CD14-positive monocyte (primary cell): ENCODE measurements around the gene POLR2J2. TPM values are rescaled to one million over a fixed set of nuclear protein-coding genes. Genes with fewer than 3 reads are reported as not detected.
"Not testable (repeated sequence)": the region's sequence is repeated elsewhere in the genome, so short reads cannot be mapped to it uniquely, and the experiment has no call there.

ENCODE experiments used
- DNase-seq, 3 donors: peaks; one replicate each; pipeline ENCODE4 v3.0.0-alpha.2; 2011 to 2022
- H2AFZ ChIP-seq: 2 replicates; pipeline ENCODE4 v1.6.0; 2012; ENCODE audit warnings: mild to moderate bottlenecking, low read depth, low read length, inconsistent platforms; ENCODE audit not compliant: insufficient read depth, poor library complexity, severe bottlenecking
- H3K27ac ChIP-seq, 2 donors: 1 replicate in 1 of 2; 2 replicates in 1 of 2; pipeline ENCODE4 v1.5.1; 2012 to 2013; ENCODE audit warnings: low read length in 2 of 2, control low read depth in 1 of 2, inconsistent platforms in 1 of 2, low read depth in 1 of 2, mild to moderate bottlenecking in 1 of 2
- H3K27me3 ChIP-seq, 2 donors: one replicate each; pipeline versions ENCODE4 v1.6.0 to v1.6.1; 2011 to 2013; ENCODE audit warnings: low read length in 2 of 2; ENCODE audit not compliant: control insufficient read depth in 2 of 2, insufficient read depth in 2 of 2
- H3K36me3 ChIP-seq, 2 donors: replicated peaks in 1 of 2; 1 replicate in 1 of 2; 2 replicates in 1 of 2; pipeline versions ENCODE4 v1.5.1 to v1.6.1; 2012 to 2013; ENCODE audit warnings: low read length in 2 of 2, control low read depth in 1 of 2, inconsistent platforms in 1 of 2, mild to moderate bottlenecking in 1 of 2; ENCODE audit not compliant: insufficient read depth in 2 of 2, control insufficient read depth in 1 of 2
- H3K4me1 ChIP-seq, 2 donors: 1 replicate in 1 of 2; 2 replicates in 1 of 2; pipeline versions ENCODE4 v1.5.1 to v1.6.1; 2012 to 2013; ENCODE audit warnings: low read length in 2 of 2, control low read depth in 1 of 2, inconsistent platforms in 1 of 2, mild to moderate bottlenecking in 1 of 2, moderate library complexity in 1 of 2; ENCODE audit not compliant: insufficient read depth in 2 of 2, control insufficient read depth in 1 of 2
- H3K4me2 ChIP-seq: replicated peaks from 2 replicates; pipeline ENCODE3; 2012; ENCODE audit warnings: low read length, moderate library complexity, mild to moderate bottlenecking; ENCODE audit not compliant: poor library complexity, severe bottlenecking; ENCODE audit errors: extremely low read depth
- H3K4me3 ChIP-seq, 3 experiments: fragments of 200-600 bp in 1 of 3; sonication (generic) in 1 of 3; replicated peaks in 1 of 3; 1 replicate in 2 of 3; 2 replicates in 1 of 3; pipeline ENCODE4 v1.5.1; 2011 to 2013; ENCODE audit warnings: low read length in 3 of 3, mild to moderate bottlenecking in 3 of 3, control low read depth in 2 of 3, low read depth in 2 of 3, inconsistent platforms in 1 of 3, moderate library complexity in 1 of 3
- H3K79me2 ChIP-seq: 2 replicates; pipeline ENCODE4 v1.6.0; 2012; ENCODE audit warnings: mild to moderate bottlenecking, control low read depth, inconsistent platforms, low read length, moderate library complexity; ENCODE audit not compliant: insufficient read depth
- H3K9ac ChIP-seq: 2 replicates; pipeline ENCODE4 v1.6.0; 2017; ENCODE audit warnings: low read length, mild to moderate bottlenecking; ENCODE audit not compliant: insufficient read depth, poor library complexity, severe bottlenecking
- H3K9me3 ChIP-seq, 2 donors: replicated peaks in 1 of 2; 1 replicate in 1 of 2; 2 replicates in 1 of 2; pipeline versions ENCODE4 v1.5.1 to v1.6.1; 2012 to 2013; ENCODE audit warnings: low read length in 2 of 2, control low read depth in 1 of 2; ENCODE audit not compliant: control insufficient read depth in 1 of 2, insufficient read depth in 1 of 2
- H4K20me1 ChIP-seq: 2 replicates; pipeline ENCODE4 v1.6.0; 2012; ENCODE audit warnings: mild to moderate bottlenecking, low read length, control low read depth, moderate library complexity; ENCODE audit not compliant: insufficient read depth
- H3K27ac Mint-ChIP-seq, 7 donors: one replicate each; pipeline ENCODE4 v1.8.0; 2020; ENCODE audit warnings: mild to moderate bottlenecking in 7 of 7, mixed read lengths in 7 of 7, moderate library complexity in 6 of 7, inconsistent platforms in 2 of 7
- H3K27me3 Mint-ChIP-seq, 3 donors: one replicate each; pipeline ENCODE4 v1.8.0; 2021 to 2022; ENCODE audit warnings: low read depth in 3 of 3, mild to moderate bottlenecking in 3 of 3, mixed read lengths in 3 of 3, moderate library complexity in 3 of 3, inconsistent platforms in 1 of 3
- H3K36me3 Mint-ChIP-seq, 2 donors: one replicate each; pipeline ENCODE4 v1.8.0; 2020; ENCODE audit warnings: mixed read lengths in 2 of 2, inconsistent platforms in 1 of 2, mild to moderate bottlenecking in 1 of 2
- H3K4me1 Mint-ChIP-seq: one replicate; pipeline ENCODE4 v1.8.0; 2020; ENCODE audit warnings: mild to moderate bottlenecking, mixed read lengths
- H3K4me3 Mint-ChIP-seq, 2 donors: one replicate each; pipeline ENCODE4 v1.8.0; 2020; ENCODE audit warnings: mild to moderate bottlenecking in 2 of 2, mixed read lengths in 2 of 2, moderate library complexity in 1 of 2
- H3K9me3 Mint-ChIP-seq, 7 donors: one replicate each; pipeline ENCODE4 v1.8.0; 2020 to 2022; ENCODE audit warnings: mixed read lengths in 7 of 7, mild to moderate bottlenecking in 6 of 7, moderate library complexity in 6 of 7, inconsistent platforms in 2 of 7
- WGBS: methylation state at CpG from one replicate; pipeline ENCODE4 v1.1.5; 2013; ENCODE audit warnings: missing lambda C conversion rate; ENCODE audit not compliant: insufficient coverage; 5-methylcytosine and 5-hydroxymethylcytosine counted together
- intact Hi-C, 2 donors: fragments of 100-400 bp; cut with micrococcal nuclease; formaldehyde crosslinking; loops; one replicate each; pipeline versions ENCODE4 v1.15.0 to v1.15.1; 2023
- polyA minus RNA-seq: library from RNA; depleted of rRNA, polyadenylated mRNA; stranded (reverse); fragments of >200 nt; gene quantifications from 2 replicates; pipeline ENCODE4 v1.2.3, GENCODE V29; 2012
- polyA plus RNA-seq, 3 donors: library from polyadenylated mRNA; depleted of rRNA in 1 of 3; unstranded in 2 of 3; stranded (reverse) in 1 of 3; fragments of 300-500 nt in 2 of 3; fragments of >200 nt in 1 of 3; fragmentation: Illumina TruSeq in 2 of 3; gene quantifications; 1 replicate in 2 of 3; 2 replicates in 1 of 3; pipeline ENCODE4 v1.2.3, GENCODE V29; 2012 to 2021
- total RNA-seq, 12 experiments: library from RNA in 1 of 12; stranded (reverse) in 1 of 12; fragments of 120-200 nt in 1 of 12; gene quantifications; one replicate each; pipeline ENCODE4 v1.2.4 and lab custom pipeline; 2013 to 2026; ENCODE audit warnings: mixed read lengths in 6 of 12, inconsistent platforms in 1 of 12

The POLR2J2 gene
- 4.6 TPM for total RNA-seq (2013)
- polyA plus RNA-seq (1 to 10 TPM; 1.1 to 5.5 (median 1.2) TPM), polyA minus RNA-seq (3.0 and 3.5 TPM in 2 replicates), total RNA-seq (lab: John Stamatoyannopoulos, UW) (0.17 to 1.9 (median 0.70) reads per million in 11 experiments)

DNA sequence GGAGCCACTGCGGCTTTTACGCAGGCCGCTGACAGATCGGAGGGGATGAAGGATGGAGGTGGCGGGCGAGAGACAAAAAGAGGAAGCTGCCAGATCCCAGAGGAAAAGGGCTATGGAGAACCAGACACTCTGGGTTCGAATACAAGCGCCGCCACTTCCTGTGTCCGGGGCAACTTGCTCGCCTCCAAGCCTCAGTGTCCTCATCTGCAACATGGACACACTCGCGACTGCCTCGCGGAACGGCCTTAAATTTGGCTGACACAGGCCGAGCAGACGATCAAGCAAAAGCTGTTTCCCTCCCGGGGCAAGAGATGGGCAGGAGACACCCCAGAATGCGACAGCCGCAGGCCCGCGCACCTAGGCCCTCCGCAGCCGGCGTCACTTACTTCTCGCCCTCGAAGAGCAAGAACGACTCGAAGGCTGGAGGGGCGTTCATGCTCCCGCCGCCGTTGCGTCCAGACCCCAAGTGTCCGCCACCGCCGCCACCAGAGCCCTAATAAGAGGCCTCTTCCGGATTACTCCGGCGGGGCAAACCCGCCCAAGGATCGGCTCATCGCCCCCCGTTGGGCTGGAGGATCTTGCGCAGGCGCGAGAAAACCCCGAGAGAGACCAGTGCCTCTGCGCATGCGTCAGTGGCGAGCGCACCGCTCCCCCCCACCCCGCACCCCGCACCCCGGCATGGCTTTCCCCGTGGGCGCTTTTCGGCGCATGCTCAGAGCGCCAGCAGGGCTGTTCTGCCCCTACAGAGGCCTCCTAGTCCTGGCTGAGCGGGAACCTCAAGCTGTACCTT lies at the start of gene POLR2J2:
Gene POLR2J2 (minus strand): TSS at position 498 of the 790 bp plus-strand sequence. CDS start 62 bp downstream, at position 436.
- H3K27ac ChIP-seq, H3K9ac ChIP-seq, H3K79me2 ChIP-seq, H2AFZ ChIP-seq, H3K36me3 Mint-ChIP-seq, H3K9me3 ChIP-seq, intact Hi-C loops, H3K27me3 Mint-ChIP-seq, H4K20me1 ChIP-seq, H3K4me1 ChIP-seq, H3K27me3 ChIP-seq, H3K4me2 ChIP-seq, H3K4me1 Mint-ChIP-seq, H3K36me3 ChIP-seq, H3K9me3 Mint-ChIP-seq: not testable (repeated sequence)
- Mint-ChIP-seq H3K4me3 (peak within 1 kb of the TSS; percentile 63 to 77), H3K27ac (peak within 1 kb of the TSS in 3 of 7 donors; percentile 40 to 92 (median 78))
- peak in 1 of 3 donors; percentile 63 for DNase-seq
- peak within 1 kb of the TSS in 1 of 3 experiments; percentile 53 for H3K4me3 ChIP-seq
- 0% methylated on average over 3 of the region's 63 CpGs for WGBS

- Mint-ChIP-seq H3K4me3 (peak overlapping the region in 1 of 2 donors; percentile 37), H3K9me3 (peaks cover 3 to 15% (median 11%) of the 10 kb centered on the region in 7 donors), H3K4me1 (peaks cover 25% of the 10 kb centered on the region), H3K27ac (peak overlapping the region in 6 of 7 donors; percentile 30 to 94 (median 49))
- H4K20me1 ChIP-seq, H3K79me2 ChIP-seq, intact Hi-C loops, H3K36me3 ChIP-seq, H3K36me3 Mint-ChIP-seq, H3K9ac ChIP-seq, H3K4me2 ChIP-seq, H3K9me3 ChIP-seq, H3K27me3 Mint-ChIP-seq, H3K27me3 ChIP-seq, H2AFZ ChIP-seq: not testable (repeated sequence)
- peak; percentile 0 to 49 (median 3) for DNase-seq
- H3K27ac ChIP-seq = peak overlapping the region in 1 of 2 donors; percentile 51
- peak overlapping the region in 1 of 3 experiments; percentile 20 for H3K4me3 ChIP-seq
- H3K4me1 ChIP-seq = peaks cover 19% of the 10 kb centered on the region in 2 donors
Observed at GRCh38 chr7:102718491-102718890, 47.0 kb upstream of the POLR2J2 start.

DNA sequence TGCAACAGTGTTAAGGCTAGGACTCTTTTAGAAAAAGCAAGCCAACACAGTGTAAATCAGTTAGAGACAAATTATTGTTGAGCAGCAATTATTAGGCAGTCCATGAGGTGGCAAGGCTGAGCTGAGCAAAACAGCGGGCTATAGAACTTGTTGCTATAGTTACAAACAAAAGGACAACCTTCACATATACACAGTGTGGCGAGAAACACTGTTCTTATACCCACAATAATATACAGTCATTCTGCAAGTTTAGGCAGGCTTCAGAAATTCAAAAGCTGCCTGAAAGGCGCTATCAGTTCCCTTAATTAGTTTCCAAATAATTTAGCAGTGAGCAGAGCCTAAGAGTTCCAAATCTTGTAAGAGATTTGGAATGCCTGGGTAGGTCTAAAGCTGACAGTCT lies 44.3 kb upstream of the POLR2J2 start:
- H3K27me3 Mint-ChIP-seq, intact Hi-C loops: not testable (repeated sequence)

DNA sequence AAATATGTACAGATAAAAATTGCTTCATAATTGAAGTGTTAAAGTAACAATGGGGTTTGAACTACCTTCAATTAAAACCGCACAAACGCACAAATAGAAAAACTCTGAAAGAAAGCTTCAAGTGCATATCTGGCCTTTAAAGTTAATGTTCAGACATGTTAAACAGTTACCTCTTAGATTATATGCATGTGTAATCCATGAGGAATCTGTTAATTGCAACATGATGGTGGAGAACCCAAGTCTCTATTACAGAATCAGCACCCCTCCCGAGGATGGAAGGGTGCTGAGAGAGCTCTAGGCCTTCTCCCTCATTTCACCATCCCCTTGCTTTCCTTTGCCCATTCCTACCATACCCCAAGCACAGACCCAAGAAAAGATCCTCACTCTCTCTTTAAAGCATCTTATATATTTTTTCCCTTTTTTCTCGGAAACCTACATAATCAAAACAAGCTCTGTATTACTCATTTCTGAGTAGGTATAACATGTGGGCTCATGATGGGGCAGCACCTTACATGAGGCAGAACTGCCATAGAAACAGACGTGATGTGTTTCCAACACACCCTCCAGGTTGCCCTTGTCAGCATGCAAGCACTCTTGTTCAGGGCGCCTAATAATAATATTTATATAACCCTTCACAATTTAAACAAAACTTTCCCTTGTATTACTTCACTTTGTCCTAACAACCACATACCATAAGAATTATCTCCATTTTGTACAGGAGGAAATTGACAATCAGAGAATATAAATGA lies 43.5 kb upstream of the POLR2J2 start:
- H3K4me2 ChIP-seq, H3K79me2 ChIP-seq, H3K36me3 Mint-ChIP-seq, H3K36me3 ChIP-seq, H3K9me3 Mint-ChIP-seq, H3K27me3 ChIP-seq, intact Hi-C loops, H3K27ac ChIP-seq, H4K20me1 ChIP-seq, DNase-seq, H3K27me3 Mint-ChIP-seq, H2AFZ ChIP-seq, H3K4me3 Mint-ChIP-seq, H3K4me3 ChIP-seq, H3K9me3 ChIP-seq, H3K9ac ChIP-seq: not testable (repeated sequence)
- H3K4me1 ChIP-seq = peaks cover 27% of the 10 kb centered on the region in 2 donors
- no CpG with 5 or more reads among the region's 6 CpGs for WGBS
- Mint-ChIP-seq H3K4me1 (peaks cover 34% of the 10 kb centered on the region), H3K27ac (peak overlapping the region in 3 of 7 donors; percentile 56 to 88 (median 82))

More for the DNA sequence above, 44.3 kb upstream of the POLR2J2 start:
- not testable (repeated sequence) for H3K36me3 ChIP-seq, H4K20me1 ChIP-seq, H3K9me3 ChIP-seq, H3K79me2 ChIP-seq, H3K4me2 ChIP-seq, H3K9ac ChIP-seq, H3K36me3 Mint-ChIP-seq, H3K27ac ChIP-seq, H2AFZ ChIP-seq, H3K9me3 Mint-ChIP-seq, H3K4me3 Mint-ChIP-seq, H3K27me3 ChIP-seq, H3K4me3 ChIP-seq
- no CpG with 5 or more reads among the region's 3 CpGs for WGBS
- H3K27ac Mint-ChIP-seq = peak overlapping the region in 3 of 7 donors; percentile 56 to 88 (median 82)
- peak; percentile 4 to 61 (median 5) for DNase-seq
- peaks cover 27% of the 10 kb centered on the region in 2 donors for H3K4me1 ChIP-seq
- peaks cover 34% of the 10 kb centered on the region for H3K4me1 Mint-ChIP-seq
